Measurements from ENCODE around the gene DNLZ.
A peak's percentile ranks its signal among the peaks of the same experiment; 100 is the strongest.

Gene DNLZ

DNA sequence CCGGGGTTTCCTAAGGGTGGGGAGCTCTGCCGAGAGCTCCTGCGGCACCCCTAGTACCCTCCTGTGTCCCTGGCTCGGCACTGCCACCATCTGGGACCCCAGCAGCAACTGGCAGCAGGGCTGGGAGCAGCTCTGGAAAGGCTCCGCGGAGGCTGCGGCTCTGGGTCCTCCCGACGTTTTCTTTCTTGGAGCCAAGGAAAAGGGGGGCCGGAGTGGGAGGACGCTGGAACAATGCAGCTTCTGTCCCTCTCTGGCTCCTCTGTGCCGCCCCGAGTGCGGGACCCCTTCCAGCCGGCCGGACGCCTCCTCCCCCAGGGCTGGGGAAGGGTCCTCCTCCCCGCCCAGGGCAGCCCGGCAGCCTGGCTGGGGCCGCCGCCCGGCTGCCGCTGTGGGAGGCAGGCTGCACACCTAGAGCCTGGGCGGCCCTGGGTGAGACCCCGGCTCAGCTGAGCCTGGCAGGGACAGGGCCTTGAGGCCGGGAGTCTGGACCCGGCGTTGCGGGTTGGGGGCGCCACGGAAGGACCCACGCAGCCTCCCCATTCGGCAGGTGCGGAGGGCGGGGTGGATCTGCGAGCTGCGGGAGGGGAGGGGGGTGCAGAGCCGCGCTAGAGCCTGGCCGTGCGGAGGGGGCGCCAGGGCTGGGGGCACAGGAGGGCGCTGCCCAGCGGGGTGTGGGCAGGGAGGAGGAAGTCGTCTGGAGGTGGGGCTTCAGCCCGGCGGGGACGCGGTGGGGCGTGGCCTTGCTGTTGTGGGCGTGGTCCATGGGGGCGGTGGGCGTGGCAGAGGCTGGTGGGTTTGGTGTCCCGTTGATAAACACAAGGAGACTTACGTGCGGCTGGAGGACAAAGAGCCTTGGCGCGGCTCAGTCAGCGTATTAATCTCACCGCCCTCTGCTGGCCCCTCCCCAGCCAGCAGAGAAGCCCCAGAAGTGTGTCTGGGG, 21.1 kb downstream of the DNLZ start:
- Histone ChIP-seq H2BK5ac (ENCODE audit: low read depth, low read length, poor library complexity, severe bottlenecking) (no peak overlapping the region), H3K4me2 (ENCODE audit: low read length, poor library complexity, severe bottlenecking) (peak overlapping the region; percentile 49)
- WGBS, result 41% methylated on average over 58 of the region's 60 CpGs

DNA sequence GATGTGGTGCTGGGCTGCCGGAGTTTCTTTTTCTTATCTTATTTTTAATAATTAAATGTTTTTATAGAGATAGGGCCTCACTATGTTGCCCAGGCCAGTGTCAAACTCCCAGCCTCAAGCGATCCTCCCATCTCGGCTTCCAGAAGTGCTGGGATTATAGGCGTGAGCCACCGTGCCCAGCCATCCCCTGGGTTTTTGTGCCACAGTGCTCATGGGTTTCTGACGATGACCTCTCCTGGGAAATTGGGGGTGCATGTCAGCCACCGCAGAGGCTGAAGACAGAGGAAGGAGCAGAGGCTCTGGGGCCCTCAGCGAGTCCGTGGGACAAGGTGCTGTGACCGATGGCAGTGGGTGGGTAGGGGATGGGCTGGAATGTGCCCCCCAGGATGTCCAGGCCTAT, 21.8 kb downstream of the DNLZ start:
- H3K4me1 ChIP-seq (ENCODE audit: control insufficient read depth, insufficient read depth, low read depth, low read length), result peaks cover 48% of the 10 kb centered on the region
- H3K23ac ChIP-seq (ENCODE audit: low read length in 2 of 2), result no peak overlapping the region
- H3K36me3 ChIP-seq (ENCODE audit: control insufficient read depth in 1 of 2, insufficient read depth in 2 of 2, low read depth in 1 of 2, low read length in 2 of 2), result peaks cover 44 to 81% of the 10 kb centered on the region in 2 experiments
- no peak overlapping the region for H2BK120ac ChIP-seq (ENCODE audit: low read depth, low read length)
- no peak overlapping the region for H4K91ac ChIP-seq (ENCODE audit: low read length)
- no peak overlapping the region for H3K18ac ChIP-seq (ENCODE audit: low read depth in 1 of 2, low read length in 2 of 2)
- no peak overlapping the region for H2BK12ac ChIP-seq (ENCODE audit: low read length in 2 of 2)
- H3K4ac ChIP-seq (ENCODE audit: low read depth in 1 of 2, low read length in 2 of 2), result no peak overlapping the region
- no peak overlapping the region for H3K4me2 ChIP-seq (ENCODE audit: low read length, poor library complexity, severe bottlenecking)
- no peak overlapping the region for H3K27ac ChIP-seq (ENCODE audit: low read length, poor library complexity, severe bottlenecking)
- H3K14ac ChIP-seq (ENCODE audit: low read length in 2 of 2), result no peak overlapping the region
- no peak overlapping the region for H3K9ac ChIP-seq (ENCODE audit: low read length)
- H3K79me1 ChIP-seq (replicated peaks; ENCODE audit: low read length, poor library complexity, severe bottlenecking), result peaks cover 12% of the 10 kb centered on the region
- H2AK5ac ChIP-seq (ENCODE audit: low read length, severe bottlenecking), result no peak overlapping the region
- DNase-seq, result no peak
- H2AFZ ChIP-seq (ENCODE audit: low read depth, low read length), result no peak overlapping the region
- WGBS, result 94% methylated on average over 9 of the region's 10 CpGs
- no peaks in the 10 kb centered on the region for H3K27me3 ChIP-seq (ENCODE audit: control insufficient read depth in 1 of 2, insufficient read depth in 1 of 2, low read length in 2 of 2)
- H2BK5ac ChIP-seq (ENCODE audit: low read depth, low read length, poor library complexity, severe bottlenecking), result no peak overlapping the region
- no peak overlapping the region for H3K4me3 ChIP-seq (ENCODE audit: insufficient read depth in 1 of 2, low read depth in 1 of 2, low read length in 2 of 2)
- no peak overlapping the region for H2BK15ac ChIP-seq (ENCODE audit: low read depth, poor library complexity, severe bottlenecking)
- H3K9me3 ChIP-seq (ENCODE audit: control insufficient read depth, low read length), result no peaks in the 10 kb centered on the region
- H4K8ac ChIP-seq (ENCODE audit: low read length), result no peak overlapping the region

More for the DNA sequence above, 21.1 kb downstream of the DNLZ start:
- Histone ChIP-seq H3K79me1 (replicated peaks; ENCODE audit: low read length, poor library complexity, severe bottlenecking) (peaks cover 12% of the 10 kb centered on the region), H3K27ac (ENCODE audit: low read length, poor library complexity, severe bottlenecking) (no peak overlapping the region), H2BK15ac (ENCODE audit: low read depth, poor library complexity, severe bottlenecking) (peak overlapping the region; percentile 45), H2AFZ (ENCODE audit: low read depth, low read length) (no peak overlapping the region), H2BK120ac (ENCODE audit: low read depth, low read length) (no peak overlapping the region), H3K9ac (ENCODE audit: low read length) (no peak overlapping the region), H3K36me3 (ENCODE audit: control insufficient read depth in 1 of 2, insufficient read depth in 2 of 2, low read depth in 1 of 2, low read length in 2 of 2) (peaks cover 37 to 74% of the 10 kb centered on the region in 2 experiments), H3K9me3 (ENCODE audit: control insufficient read depth, low read length) (no peaks in the 10 kb centered on the region), H3K23ac (ENCODE audit: low read length in 2 of 2) (no peak overlapping the region), H4K8ac (ENCODE audit: low read length) (peak overlapping the region; percentile 59), H3K18ac (ENCODE audit: low read depth in 1 of 2, low read length in 2 of 2) (peak overlapping the region; percentile 25 to 41), H3K4me1 (ENCODE audit: control insufficient read depth, insufficient read depth, low read depth, low read length) (peaks cover 46% of the 10 kb centered on the region), H3K27me3 (ENCODE audit: control insufficient read depth in 1 of 2, insufficient read depth in 1 of 2, low read length in 2 of 2) (no peaks in the 10 kb centered on the region), H2BK12ac (ENCODE audit: low read length in 2 of 2) (no peak overlapping the region), H2AK5ac (ENCODE audit: low read length, severe bottlenecking) (no peak overlapping the region), H3K14ac (ENCODE audit: low read length in 2 of 2) (no peak overlapping the region), H4K91ac (ENCODE audit: low read length) (no peak overlapping the region), H3K4ac (ENCODE audit: low read depth in 1 of 2, low read length in 2 of 2) (no peak overlapping the region), H3K4me3 (ENCODE audit: insufficient read depth in 1 of 2, low read depth in 1 of 2, low read length in 2 of 2) (peak overlapping the region in 1 of 2 experiments; percentile 32)
- DNase-seq, result peak; percentile 78

DNA sequence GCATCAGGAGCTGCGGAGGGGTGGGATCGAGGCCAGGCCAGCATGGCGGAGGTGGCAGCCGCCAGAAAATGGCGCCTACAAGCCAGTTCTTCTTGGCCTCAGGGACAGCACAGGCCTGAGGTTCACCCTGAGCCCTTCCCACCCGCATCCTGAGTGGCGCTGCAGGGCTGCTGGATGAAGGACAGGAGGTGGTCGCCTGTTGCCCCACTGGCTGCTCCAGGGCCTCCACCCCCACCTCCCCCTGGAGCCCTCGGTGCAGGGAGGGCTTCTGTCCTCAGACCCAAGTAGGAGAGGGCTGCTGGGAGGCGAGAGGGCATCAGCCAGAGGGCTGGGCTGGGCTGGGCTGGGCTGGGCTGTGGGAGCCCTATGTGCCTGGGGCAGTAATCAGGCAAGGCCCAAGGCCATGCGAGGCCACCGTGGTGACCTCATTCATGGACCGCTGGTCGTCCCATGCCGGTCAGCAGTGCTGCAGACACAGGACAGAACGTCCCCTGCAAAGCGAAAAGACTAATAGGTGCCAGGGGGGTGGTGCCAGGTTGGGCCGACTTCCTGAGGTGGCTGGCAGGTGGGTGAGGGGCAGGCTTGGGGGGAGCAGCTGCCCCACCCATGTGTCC, 22.4 kb downstream of the DNLZ start:
- WGBS, result 91% methylated on average over 18 of the region's 18 CpGs
- H4K8ac ChIP-seq (ENCODE audit: low read length), result no peak overlapping the region

DNA sequence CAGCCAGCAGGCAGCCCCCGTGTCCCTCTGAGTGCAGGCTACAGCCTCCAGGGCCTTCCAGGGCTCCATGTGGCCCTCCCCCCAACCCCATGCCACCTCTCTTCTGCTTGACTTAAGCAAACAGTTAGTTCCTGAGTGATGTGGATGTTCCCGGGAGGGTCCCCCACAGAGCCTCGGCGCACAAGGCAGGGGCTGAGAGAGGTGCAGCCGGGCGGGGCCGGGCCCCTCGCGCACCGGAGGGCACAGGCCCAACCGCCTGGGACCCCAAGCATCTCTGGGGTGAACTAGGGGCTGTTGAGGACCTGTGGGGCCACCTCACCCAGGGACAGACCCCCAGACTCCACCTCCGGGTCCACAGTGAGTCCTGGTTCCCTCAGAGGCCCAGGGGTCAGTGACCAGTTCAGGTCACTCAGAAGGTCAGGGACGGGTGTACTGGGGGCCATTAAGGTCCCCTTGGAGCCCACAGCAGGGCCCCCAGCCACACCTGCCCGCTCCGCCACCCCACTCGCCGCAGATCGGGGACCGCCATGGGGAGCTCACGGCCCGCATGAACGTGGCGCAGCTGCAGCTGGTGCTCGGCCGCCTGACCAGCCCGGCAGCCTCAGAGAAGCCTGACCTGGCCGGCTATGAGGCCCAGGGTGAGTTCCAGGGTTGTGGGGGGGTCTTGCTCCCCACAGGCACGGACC, 23.0 kb downstream of the DNLZ start:
- H2BK5ac ChIP-seq (ENCODE audit: low read depth, low read length, poor library complexity, severe bottlenecking), result no peak overlapping the region
- H2BK15ac ChIP-seq (ENCODE audit: low read depth, poor library complexity, severe bottlenecking), result no peak overlapping the region
- H3K4me3 ChIP-seq (ENCODE audit: insufficient read depth in 1 of 2, low read depth in 1 of 2, low read length in 2 of 2), result no peak overlapping the region
- 98% methylated on average over 27 of the region's 28 CpGs for WGBS
- H3K18ac ChIP-seq (ENCODE audit: low read depth in 1 of 2, low read length in 2 of 2), result no peak overlapping the region
- no peak for DNase-seq
- H2AFZ ChIP-seq (ENCODE audit: low read depth, low read length), result no peak overlapping the region
- H2BK120ac ChIP-seq (ENCODE audit: low read depth, low read length), result no peak overlapping the region
- H2AK5ac ChIP-seq (ENCODE audit: low read length, severe bottlenecking), result no peak overlapping the region
- H3K23ac ChIP-seq (ENCODE audit: low read length in 2 of 2), result no peak overlapping the region
- peaks cover 15% of the 10 kb centered on the region for H3K79me1 ChIP-seq (replicated peaks; ENCODE audit: low read length, poor library complexity, severe bottlenecking)
- H3K14ac ChIP-seq (ENCODE audit: low read length in 2 of 2), result no peak overlapping the region
- no peak overlapping the region for H3K9ac ChIP-seq (ENCODE audit: low read length)
- H3K27ac ChIP-seq (ENCODE audit: low read length, poor library complexity, severe bottlenecking), result no peak overlapping the region
- no peaks in the 10 kb centered on the region for H3K27me3 ChIP-seq (ENCODE audit: control insufficient read depth in 1 of 2, insufficient read depth in 1 of 2, low read length in 2 of 2)
- H3K4ac ChIP-seq (ENCODE audit: low read depth in 1 of 2, low read length in 2 of 2), result no peak overlapping the region
- H3K9me3 ChIP-seq (ENCODE audit: control insufficient read depth, low read length), result no peaks in the 10 kb centered on the region
- no peak overlapping the region for H3K4me2 ChIP-seq (ENCODE audit: low read length, poor library complexity, severe bottlenecking)
- H4K91ac ChIP-seq (ENCODE audit: low read length), result no peak overlapping the region
- no peak overlapping the region for H4K8ac ChIP-seq (ENCODE audit: low read length)
- peaks cover 50% of the 10 kb centered on the region for H3K4me1 ChIP-seq (ENCODE audit: control insufficient read depth, insufficient read depth, low read depth, low read length)
- H3K36me3 ChIP-seq (ENCODE audit: control insufficient read depth in 1 of 2, insufficient read depth in 2 of 2, low read depth in 1 of 2, low read length in 2 of 2), result peaks cover 50 to 91% of the 10 kb centered on the region in 2 experiments
- H2BK12ac ChIP-seq (ENCODE audit: low read length in 2 of 2), result no peak overlapping the region

More for the DNA sequence above, 22.4 kb downstream of the DNLZ start:
- peaks cover 15% of the 10 kb centered on the region for H3K79me1 ChIP-seq (replicated peaks; ENCODE audit: low read length, poor library complexity, severe bottlenecking)
- H3K4me3 ChIP-seq (ENCODE audit: insufficient read depth in 1 of 2, low read depth in 1 of 2, low read length in 2 of 2), result no peak overlapping the region
- H2BK5ac ChIP-seq (ENCODE audit: low read depth, low read length, poor library complexity, severe bottlenecking), result no peak overlapping the region
- no peak overlapping the region for H2AFZ ChIP-seq (ENCODE audit: low read depth, low read length)
- no peak overlapping the region for H3K18ac ChIP-seq (ENCODE audit: low read depth in 1 of 2, low read length in 2 of 2)
- H3K9ac ChIP-seq (ENCODE audit: low read length), result no peak overlapping the region
- H2BK12ac ChIP-seq (ENCODE audit: low read length in 2 of 2), result no peak overlapping the region
- no peaks in the 10 kb centered on the region for H3K27me3 ChIP-seq (ENCODE audit: control insufficient read depth in 1 of 2, insufficient read depth in 1 of 2, low read length in 2 of 2)
- H3K4me1 ChIP-seq (ENCODE audit: control insufficient read depth, insufficient read depth, low read depth, low read length), result peaks cover 50% of the 10 kb centered on the region
- no peak overlapping the region for H3K4me2 ChIP-seq (ENCODE audit: low read length, poor library complexity, severe bottlenecking)
- H3K14ac ChIP-seq (ENCODE audit: low read length in 2 of 2), result no peak overlapping the region
- H2AK5ac ChIP-seq (ENCODE audit: low read length, severe bottlenecking), result no peak overlapping the region
- H3K9me3 ChIP-seq (ENCODE audit: control insufficient read depth, low read length), result no peaks in the 10 kb centered on the region
- no peak for DNase-seq
- no peak overlapping the region for H2BK15ac ChIP-seq (ENCODE audit: low read depth, poor library complexity, severe bottlenecking)
- H3K23ac ChIP-seq (ENCODE audit: low read length in 2 of 2), result no peak overlapping the region
- H2BK120ac ChIP-seq (ENCODE audit: low read depth, low read length), result no peak overlapping the region
- H3K36me3 ChIP-seq (ENCODE audit: control insufficient read depth in 1 of 2, insufficient read depth in 2 of 2, low read depth in 1 of 2, low read length in 2 of 2), result peaks cover 50 to 87% of the 10 kb centered on the region in 2 experiments
- H4K91ac ChIP-seq (ENCODE audit: low read length), result no peak overlapping the region
- no peak overlapping the region for H3K4ac ChIP-seq (ENCODE audit: low read depth in 1 of 2, low read length in 2 of 2)
- H3K27ac ChIP-seq (ENCODE audit: low read length, poor library complexity, severe bottlenecking), result no peak overlapping the region

Measured in mesenchymal stem cell (in vitro differentiated cells and primary cell).